Activated T-helper 17 cell treated with anti-CD3 and anti-CD28 coated beads, Interleukin-2, amount 50 U/mL, for 72 hours (primary cell): ENCODE results near the gene UBE2Q2. TPM values are rescaled to one million over a fixed set of nuclear protein-coding genes. Genes with fewer than 3 reads are reported as not detected.
"Not testable (repeated sequence)": the region's sequence is repeated elsewhere in the genome, so short reads cannot be mapped to it uniquely, and the experiment has no call there.

Experiments
- ATAC-seq: fragments of 150-1000 bp; cut with Tn5 transposase; replicated peaks from 2 replicates; pipeline ENCODE4 v1.10.0; 2021; ENCODE audit warnings: mild to moderate bottlenecking, moderate library complexity
- H3K27ac Mint-ChIP-seq: one replicate; pipeline ENCODE4 v1.8.0; 2022; ENCODE audit warnings: mixed read lengths
- H3K27me3 Mint-ChIP-seq: one replicate; pipeline ENCODE4 v1.8.0; 2022; ENCODE audit warnings: mixed read lengths
- H3K36me3 Mint-ChIP-seq: one replicate; pipeline ENCODE4 v1.8.0; 2022; ENCODE audit warnings: low read depth, mild to moderate bottlenecking, mixed read lengths
- H3K4me1 Mint-ChIP-seq: one replicate; pipeline ENCODE4 v1.8.0; 2022; ENCODE audit warnings: mixed read lengths
- H3K4me3 Mint-ChIP-seq: one replicate; pipeline ENCODE4 v1.8.0; 2022; ENCODE audit warnings: mild to moderate bottlenecking, mixed read lengths
- H3K9me3 Mint-ChIP-seq: one replicate; pipeline ENCODE4 v1.8.0; 2022; ENCODE audit warnings: mixed read lengths
- total RNA-seq, 2 donors: library from RNA; stranded (reverse); gene quantifications; one replicate each; pipeline ENCODE4 v1.2.3, GENCODE V29; 2022

UBE2Q2 gene
- total RNA-seq, 2 donors from 2014 or later, result 17.0 to 26.1 TPM

DNA sequence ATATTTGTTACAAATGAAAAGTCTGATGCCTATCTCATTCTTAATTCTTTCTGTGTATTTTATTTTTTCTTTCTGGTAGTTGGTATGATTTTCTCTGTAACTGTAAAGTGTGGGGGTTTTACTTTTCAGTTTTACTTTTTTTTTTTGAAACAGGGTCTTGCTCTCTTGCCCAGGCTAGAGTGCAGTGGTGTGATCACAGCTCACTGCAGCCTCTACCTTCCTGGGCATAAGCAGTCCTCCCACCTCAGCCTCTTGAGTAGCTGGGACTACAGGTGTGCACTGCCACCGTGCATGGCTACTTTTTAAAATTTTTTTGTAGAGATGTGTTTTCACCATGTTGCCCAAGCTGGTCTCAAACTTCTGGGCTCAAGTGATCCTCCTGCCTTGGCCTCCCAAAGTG lies 22.8 kb downstream of the UBE2Q2 start:
- ATAC-seq, H3K27me3 Mint-ChIP-seq, H3K9me3 Mint-ChIP-seq, H3K4me3 Mint-ChIP-seq, H3K4me1 Mint-ChIP-seq: not testable (repeated sequence)
- H3K36me3 Mint-ChIP-seq, result peaks cover 84% of the 10 kb centered on the region
- peak overlapping the region; percentile 69 for H3K27ac Mint-ChIP-seq

DNA sequence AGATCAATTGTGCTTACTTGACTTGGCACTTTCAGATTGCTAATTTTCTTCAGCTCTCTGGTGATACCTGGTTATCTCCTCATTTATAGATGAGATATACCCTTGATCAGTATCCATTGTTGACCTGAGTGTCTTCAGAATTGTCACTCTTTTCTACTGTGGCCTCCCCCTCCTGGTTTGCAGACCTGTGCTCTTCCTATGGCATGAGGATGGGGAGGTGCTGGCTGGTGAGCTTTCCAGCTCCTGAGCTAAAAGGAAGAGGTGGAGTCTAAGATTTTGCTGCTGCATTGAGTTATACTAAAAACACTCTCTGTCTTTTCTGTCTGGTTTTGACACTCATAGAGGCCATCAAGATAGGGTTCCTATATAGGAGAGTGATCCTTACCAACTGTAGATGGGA lies 23.7 kb downstream of the UBE2Q2 start:
- no peak for ATAC-seq
- H3K27me3 Mint-ChIP-seq, result no peaks in the 10 kb centered on the region
- peaks cover 5% of the 10 kb centered on the region for H3K4me1 Mint-ChIP-seq
- H3K27ac Mint-ChIP-seq, result peak overlapping the region; percentile 69
- H3K36me3 Mint-ChIP-seq, result peaks cover 82% of the 10 kb centered on the region
- H3K9me3 Mint-ChIP-seq, result no peaks in the 10 kb centered on the region
- H3K4me3 Mint-ChIP-seq, result no peak overlapping the region

DNA sequence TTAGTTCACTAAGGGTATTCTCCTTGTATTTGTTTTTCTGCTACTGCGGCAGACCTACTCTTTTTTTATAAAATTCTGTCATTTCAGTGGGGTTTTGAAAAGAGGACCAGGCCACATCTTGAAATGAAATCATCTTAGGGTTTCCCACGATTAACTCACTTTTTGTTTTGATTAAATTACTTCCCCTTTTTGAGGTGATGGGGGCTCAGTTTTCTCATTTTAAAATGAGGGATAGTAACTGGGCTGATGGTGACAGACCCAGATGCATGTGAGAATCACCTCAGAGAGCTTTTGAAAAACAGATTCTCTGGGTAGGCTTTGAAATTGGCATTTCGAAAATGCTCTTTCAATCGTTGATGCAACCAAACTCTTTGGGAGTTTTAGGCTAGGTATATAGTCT lies 24.2 kb downstream of the UBE2Q2 start:
- peaks cover 5% of the 10 kb centered on the region for H3K4me1 Mint-ChIP-seq
- peak overlapping the region; percentile 69 for H3K27ac Mint-ChIP-seq
- no peaks in the 10 kb centered on the region for H3K27me3 Mint-ChIP-seq
- H3K9me3 Mint-ChIP-seq, result no peaks in the 10 kb centered on the region
- peaks cover 82% of the 10 kb centered on the region for H3K36me3 Mint-ChIP-seq
- no peak for ATAC-seq
- no peak overlapping the region for H3K4me3 Mint-ChIP-seq

DNA sequence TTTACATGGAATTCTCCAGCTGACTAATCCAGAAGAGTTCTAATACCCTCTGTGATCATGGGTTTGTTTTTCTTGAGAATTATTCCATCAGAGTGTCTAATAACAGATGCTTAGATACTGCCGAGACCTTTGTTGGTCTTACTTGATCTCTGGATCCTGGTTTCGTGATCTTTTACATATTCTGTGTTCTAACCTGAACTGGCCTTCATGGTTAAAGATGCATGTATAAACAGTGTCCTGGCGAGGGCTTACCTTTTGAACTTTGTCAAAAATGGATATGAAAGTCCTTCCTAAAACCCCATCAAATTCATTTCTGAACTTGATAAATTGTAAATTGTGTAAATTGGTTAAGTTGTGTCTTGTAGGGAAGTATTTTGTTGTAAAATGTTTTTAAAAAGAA lies 24.8 kb downstream of the UBE2Q2 start:
- peaks cover 82% of the 10 kb centered on the region for H3K36me3 Mint-ChIP-seq
- ATAC-seq, result no peak
- H3K27me3 Mint-ChIP-seq, result no peaks in the 10 kb centered on the region
- H3K4me3 Mint-ChIP-seq, result no peak overlapping the region
- H3K9me3 Mint-ChIP-seq, result no peaks in the 10 kb centered on the region
- peak overlapping the region; percentile 15 for H3K27ac Mint-ChIP-seq
- H3K4me1 Mint-ChIP-seq, result peaks cover 5% of the 10 kb centered on the region

DNA sequence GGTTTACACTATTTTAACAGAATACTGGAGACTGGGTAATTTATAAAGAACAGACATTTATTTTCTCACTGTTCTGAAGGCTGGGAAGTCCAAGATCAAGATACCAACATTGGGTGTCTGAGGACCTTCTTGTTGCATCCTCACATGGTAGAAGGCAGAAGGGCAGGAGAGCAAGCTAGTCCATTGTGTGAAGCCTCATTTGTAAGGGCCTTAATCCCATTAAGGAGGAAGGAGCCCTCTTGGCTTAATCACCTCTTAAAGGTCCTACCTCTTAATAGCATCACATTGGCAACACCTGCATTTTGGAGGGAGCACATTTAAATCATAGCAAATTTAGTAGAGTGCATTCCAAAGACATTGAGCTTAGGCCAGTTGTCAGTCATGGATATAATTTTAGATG lies 26.2 kb downstream of the UBE2Q2 start:
- Mint-ChIP-seq H3K9me3 (no peaks in the 10 kb centered on the region), H3K4me1 (peaks cover 5% of the 10 kb centered on the region), H3K27me3 (no peaks in the 10 kb centered on the region), H3K4me3 (no peak overlapping the region), H3K36me3 (peaks cover 83% of the 10 kb centered on the region), H3K27ac (no peak overlapping the region)
- ATAC-seq, result no peak

DNA sequence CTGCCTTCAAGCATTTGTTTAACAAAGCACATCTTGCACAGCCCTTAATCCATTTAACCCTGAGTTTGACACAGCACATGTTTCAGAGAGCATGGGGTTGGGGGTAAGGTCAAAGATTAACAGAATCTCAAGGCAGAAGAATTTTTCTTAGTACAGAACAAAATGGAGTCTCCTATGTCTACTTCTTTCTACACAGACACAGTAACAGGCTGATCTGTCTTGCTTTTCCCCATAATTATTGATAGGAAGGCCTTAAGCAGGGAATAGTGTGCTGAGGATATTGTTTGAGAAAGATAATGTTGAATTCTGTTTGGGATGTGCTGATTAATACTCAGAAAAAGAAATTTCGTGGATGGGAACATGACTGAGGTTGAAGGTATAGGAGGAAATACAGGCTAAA lies 28.3 kb downstream of the UBE2Q2 start:
- peaks cover 82% of the 10 kb centered on the region for H3K36me3 Mint-ChIP-seq
- H3K4me1 Mint-ChIP-seq, ATAC-seq, H3K4me3 Mint-ChIP-seq, H3K27ac Mint-ChIP-seq, H3K27me3 Mint-ChIP-seq, H3K9me3 Mint-ChIP-seq: not testable (repeated sequence)

DNA sequence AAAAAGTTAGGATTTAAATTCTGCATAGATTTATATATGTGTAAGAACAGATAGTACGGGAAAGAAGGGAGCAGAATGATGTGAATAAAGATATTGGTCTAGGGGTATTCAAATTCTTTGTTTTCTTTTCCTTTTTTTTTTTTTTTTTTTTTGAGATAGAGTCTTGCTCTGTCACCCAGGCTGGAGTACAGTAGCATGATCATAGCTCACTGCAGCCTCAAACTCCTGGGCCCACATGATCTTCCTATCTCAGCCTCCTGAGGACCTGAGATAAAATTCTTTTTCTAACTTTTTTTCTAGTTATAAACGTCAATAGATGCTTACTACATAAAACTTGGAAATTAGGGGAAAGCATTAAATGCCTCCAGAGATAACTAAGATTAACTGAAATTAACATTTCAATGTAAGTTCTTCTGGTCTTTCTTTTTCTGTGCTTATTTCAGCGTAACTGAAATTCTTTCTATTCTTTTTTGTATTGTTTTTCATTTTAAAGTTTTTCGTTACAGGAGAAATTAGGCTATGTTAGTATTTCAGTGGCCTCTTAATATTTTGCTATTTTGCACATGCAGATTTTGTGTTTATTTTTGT lies 29.2 kb downstream of the UBE2Q2 start:
- Mint-ChIP-seq H3K4me1 (peaks cover 5% of the 10 kb centered on the region), H3K27ac (no peak overlapping the region), H3K4me3 (no peak overlapping the region), H3K27me3 (no peaks in the 10 kb centered on the region), H3K36me3 (peaks cover 76% of the 10 kb centered on the region), H3K9me3 (no peaks in the 10 kb centered on the region)
- ATAC-seq, result no peak

DNA sequence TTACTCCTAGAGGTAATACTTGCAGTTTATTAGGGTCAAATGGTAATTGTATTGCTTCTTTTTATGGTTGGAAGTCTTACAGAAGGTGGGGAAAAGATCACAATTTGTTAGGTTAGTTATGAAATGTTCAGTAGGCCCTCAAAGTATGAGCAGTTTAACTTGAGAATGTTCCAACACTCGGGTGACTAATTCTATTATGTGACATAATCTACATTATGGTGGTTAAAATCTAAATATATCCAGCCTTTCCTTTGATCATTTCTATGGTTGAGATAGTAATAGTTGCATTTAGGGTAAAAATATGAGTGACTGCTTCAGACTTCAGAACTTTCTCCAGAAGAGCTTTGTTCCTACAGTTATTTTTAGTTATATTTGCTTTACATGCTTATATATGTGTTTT lies 40.8 kb downstream of the UBE2Q2 start:
- Mint-ChIP-seq H3K4me3 (no peak overlapping the region), H3K9me3 (no peaks in the 10 kb centered on the region), H3K27me3 (no peaks in the 10 kb centered on the region), H3K36me3 (peaks cover 91% of the 10 kb centered on the region), H3K4me1 (no peaks in the 10 kb centered on the region), H3K27ac (no peak overlapping the region)
- no peak for ATAC-seq

DNA sequence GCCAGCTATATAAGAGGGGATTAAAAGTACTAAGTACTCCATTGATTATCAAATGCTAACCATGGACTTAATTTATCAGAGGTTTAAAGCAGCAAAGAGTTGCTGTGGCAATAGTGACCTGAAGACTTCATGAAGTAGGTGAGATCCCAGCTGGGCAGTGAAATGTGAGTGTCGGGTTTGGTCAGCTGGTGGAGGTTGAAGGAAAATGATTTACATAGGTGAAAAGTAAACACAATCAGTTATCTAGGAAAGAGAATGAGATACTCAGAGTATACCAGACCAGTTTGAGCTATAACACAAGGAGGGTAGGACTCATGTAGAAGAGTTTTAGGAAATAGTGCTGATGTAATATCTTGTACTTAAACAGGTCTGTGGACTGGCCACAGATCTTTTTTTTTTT lies 43.9 kb downstream of the UBE2Q2 start:
- no peaks in the 10 kb centered on the region for H3K9me3 Mint-ChIP-seq
- no peak for ATAC-seq
- H3K4me1 Mint-ChIP-seq, result no peaks in the 10 kb centered on the region
- H3K36me3 Mint-ChIP-seq, result peaks cover 86% of the 10 kb centered on the region
- no peak overlapping the region for H3K4me3 Mint-ChIP-seq
- H3K27me3 Mint-ChIP-seq, result no peaks in the 10 kb centered on the region
- H3K27ac Mint-ChIP-seq, result no peak overlapping the region

DNA sequence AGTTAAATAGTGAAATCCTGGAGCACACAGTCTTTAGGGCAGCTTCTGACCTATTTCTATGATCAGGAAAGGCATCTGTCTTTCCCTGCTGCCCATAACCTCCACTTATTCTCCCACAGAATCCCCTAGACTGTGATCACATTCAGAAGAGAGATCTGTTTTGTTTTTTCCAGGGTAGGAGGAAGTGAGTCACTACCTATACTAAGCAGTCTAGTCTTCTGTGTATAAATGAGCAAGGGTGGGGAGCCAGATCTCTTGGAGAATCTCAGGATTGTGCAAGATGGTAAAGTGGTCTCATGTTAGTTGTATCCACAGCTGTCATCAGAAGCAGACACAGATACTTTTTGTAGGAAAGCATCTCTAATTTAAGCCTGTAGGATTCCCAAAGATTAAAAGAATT lies 48.6 kb downstream of the UBE2Q2 start:
- no peaks in the 10 kb centered on the region for H3K9me3 Mint-ChIP-seq
- peak; percentile 84 for ATAC-seq
- no peak overlapping the region for H3K4me3 Mint-ChIP-seq
- H3K27me3 Mint-ChIP-seq, result no peaks in the 10 kb centered on the region
- no peaks in the 10 kb centered on the region for H3K4me1 Mint-ChIP-seq
- peak overlapping the region; percentile 74 for H3K27ac Mint-ChIP-seq
- peaks cover 73% of the 10 kb centered on the region for H3K36me3 Mint-ChIP-seq

DNA sequence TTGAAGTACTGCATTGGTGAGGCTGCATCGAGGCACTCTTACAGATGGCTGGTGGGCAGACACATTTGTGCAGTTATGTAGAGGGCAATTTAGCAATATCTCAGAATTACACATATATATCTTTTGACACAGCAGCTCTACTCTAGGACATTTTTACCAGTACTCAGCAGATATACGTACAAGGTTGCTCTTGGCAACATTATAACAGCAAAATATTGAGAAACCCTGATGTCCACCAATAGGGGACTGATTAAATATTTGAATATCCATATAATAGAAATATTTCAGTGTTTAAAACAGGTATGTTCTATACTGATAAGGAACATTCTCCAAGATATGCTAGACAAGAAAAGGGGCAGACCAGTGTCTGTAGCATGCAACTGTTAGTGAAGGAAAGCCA lies 52.5 kb downstream of the UBE2Q2 start:
- no peaks in the 10 kb centered on the region for H3K9me3 Mint-ChIP-seq
- H3K27me3 Mint-ChIP-seq, result no peaks in the 10 kb centered on the region
- no peak for ATAC-seq
- peaks cover 47% of the 10 kb centered on the region for H3K36me3 Mint-ChIP-seq
- no peaks in the 10 kb centered on the region for H3K4me1 Mint-ChIP-seq
- H3K4me3 Mint-ChIP-seq, result no peak overlapping the region
- peak overlapping the region; percentile 0 for H3K27ac Mint-ChIP-seq

DNA sequence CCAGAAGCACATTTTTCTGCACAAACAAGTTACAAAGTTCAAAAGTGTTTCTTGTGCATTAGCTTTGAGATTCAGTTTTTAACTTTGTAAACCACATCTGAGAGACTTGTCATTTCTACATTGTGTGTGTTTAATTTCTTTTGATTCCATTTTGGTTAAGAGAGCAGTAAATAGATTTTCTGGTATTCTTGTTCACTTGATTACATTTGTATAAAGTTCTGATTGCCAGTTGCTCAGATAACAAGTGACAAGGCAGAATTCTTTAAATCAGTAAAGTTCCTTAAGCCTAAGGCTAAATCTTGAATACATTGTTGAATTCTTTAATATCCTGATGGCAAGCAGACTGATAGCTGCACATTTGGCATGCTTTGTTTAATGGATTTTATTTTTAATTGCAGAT lies 57.3 kb downstream of the UBE2Q2 start:
- H3K9me3 Mint-ChIP-seq, result no peaks in the 10 kb centered on the region
- peaks cover 10% of the 10 kb centered on the region for H3K4me1 Mint-ChIP-seq
- no peaks in the 10 kb centered on the region for H3K27me3 Mint-ChIP-seq
- no peak overlapping the region for H3K27ac Mint-ChIP-seq
- peaks cover 38% of the 10 kb centered on the region for H3K36me3 Mint-ChIP-seq
- peak overlapping the region; percentile 5 for H3K4me3 Mint-ChIP-seq
- ATAC-seq, result no peak

DNA sequence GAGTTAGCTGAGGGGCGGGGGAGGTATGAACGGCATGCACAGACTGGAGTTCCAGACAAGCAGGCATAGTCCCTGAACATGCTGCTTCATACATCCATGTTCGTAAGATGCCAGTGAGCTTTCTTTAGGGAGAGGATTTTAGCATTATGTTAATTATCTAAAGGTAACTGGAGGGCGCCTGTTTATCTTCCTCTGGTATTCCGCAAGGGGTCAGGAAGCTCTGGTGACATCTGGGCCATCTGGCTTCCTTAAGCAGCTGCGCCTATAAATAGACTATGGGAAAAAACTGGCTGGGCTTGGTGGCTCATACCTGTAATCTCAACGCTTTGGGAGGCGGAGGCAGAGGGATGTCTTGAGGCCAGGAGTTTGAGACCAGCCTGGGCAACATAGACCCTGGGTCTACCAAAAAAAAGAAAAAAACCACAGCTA lies 58.9 kb downstream of the UBE2Q2 start:
- peaks cover 43% of the 10 kb centered on the region for H3K36me3 Mint-ChIP-seq
- ATAC-seq, result no peak
- peaks cover 10% of the 10 kb centered on the region for H3K4me1 Mint-ChIP-seq
- H3K4me3 Mint-ChIP-seq, result peak overlapping the region; percentile 97
- H3K27ac Mint-ChIP-seq, result no peak overlapping the region
- no peaks in the 10 kb centered on the region for H3K9me3 Mint-ChIP-seq
- no peaks in the 10 kb centered on the region for H3K27me3 Mint-ChIP-seq

DNA sequence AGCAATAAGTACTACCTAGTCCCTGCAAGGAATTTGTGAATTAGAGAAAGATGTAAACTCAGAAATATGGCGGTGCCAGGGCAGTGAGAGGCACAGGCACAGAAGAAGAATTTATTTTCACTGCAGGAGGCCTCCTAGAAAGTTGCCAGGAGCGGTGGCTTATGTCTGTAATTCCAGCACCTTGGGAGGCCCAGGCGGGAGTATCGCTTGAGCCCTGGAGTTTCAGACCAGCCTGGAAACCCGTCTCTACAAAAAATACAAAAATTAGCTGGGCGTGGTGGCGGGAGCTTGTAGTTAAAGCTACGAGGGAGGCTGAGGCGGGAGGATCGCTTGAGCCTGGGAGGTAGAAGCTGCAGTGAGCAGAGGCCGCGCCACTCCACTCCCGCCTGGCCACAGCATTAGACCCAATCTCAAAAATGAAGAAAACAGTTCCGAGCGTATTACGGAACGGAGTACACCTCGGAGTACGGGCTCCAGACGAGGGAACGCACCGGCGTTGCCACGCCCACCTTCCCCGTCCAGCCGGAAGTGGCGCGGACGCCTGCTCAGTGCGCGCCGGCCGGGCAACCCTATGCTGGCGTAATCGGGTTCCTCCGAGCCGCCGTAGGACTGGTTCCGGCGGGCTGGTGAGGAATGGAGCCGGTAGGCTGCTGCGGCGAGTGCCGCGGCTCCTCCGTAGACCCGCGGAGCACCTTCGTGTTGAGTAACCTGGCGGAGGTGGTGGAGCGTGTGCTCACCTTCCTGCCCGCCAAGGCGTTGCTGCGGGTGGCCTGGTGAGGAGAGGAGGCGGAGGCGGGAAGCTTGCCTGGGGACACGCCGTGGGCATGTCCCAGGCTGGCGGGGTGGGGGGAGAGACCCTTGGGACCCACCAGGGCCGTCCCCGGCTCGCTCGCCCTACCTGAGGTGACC lies 60.3 kb downstream of the UBE2Q2 start, which contains the start of gene FBXO22:
Gene FBXO22, plus strand, starts transcription at position 548 of the 909 bp plus-strand sequence. Its CDS starts 86 bp downstream, at position 634.
- Mint-ChIP-seq H3K4me3 (peak within 1 kb of the TSS; percentile 97), H3K9me3 (no peaks in the 10 kb centered on the region), H3K27me3 (no peaks in the 10 kb centered on the region), H3K36me3 (peaks cover 32% of the 10 kb centered on the region), H3K27ac (peak within 1 kb of the TSS; percentile 91), H3K4me1 (peaks cover 10% of the 10 kb centered on the region)
- peak; percentile 99 for ATAC-seq

DNA sequence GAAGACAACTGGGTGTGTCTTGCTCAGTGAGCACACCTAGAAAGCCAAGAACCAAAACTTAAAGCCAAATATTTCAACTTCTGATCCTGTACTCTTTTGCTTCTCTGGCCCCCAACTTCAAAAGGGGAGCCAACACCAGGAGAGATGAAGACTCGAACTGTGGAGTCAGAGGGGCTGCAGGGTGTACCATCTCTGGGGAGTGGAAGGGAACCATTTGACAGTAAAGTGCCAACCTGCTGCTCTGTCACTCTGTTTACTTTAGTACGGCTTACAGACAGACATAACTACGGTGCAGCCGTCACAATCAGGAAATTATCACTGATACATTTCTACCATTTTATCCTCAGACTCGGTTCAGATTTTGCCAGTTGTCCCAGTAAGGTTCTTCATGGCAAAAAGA lies 62.0 kb downstream of the UBE2Q2 start:
- H3K36me3 Mint-ChIP-seq, result peaks cover 47% of the 10 kb centered on the region
- H3K4me3 Mint-ChIP-seq, result peak overlapping the region; percentile 97
- H3K27ac Mint-ChIP-seq, result peak overlapping the region; percentile 91
- H3K27me3 Mint-ChIP-seq, result no peaks in the 10 kb centered on the region
- ATAC-seq, result no peak
- H3K9me3 Mint-ChIP-seq, result no peaks in the 10 kb centered on the region
- H3K4me1 Mint-ChIP-seq, result peaks cover 21% of the 10 kb centered on the region
